Measurements from ENCODE around the gene SLC5A5. TPM values are rescaled to one million over a fixed set of nuclear protein-coding genes. Genes with fewer than 3 reads are reported as not detected.

The SLC5A5 gene
- total and polyA plus RNA-seq, 2 of the 8 experiments (the other 6 are each of a cell fraction or from before 2014, with no cell fraction given), result 1.5 to 1.8 TPM

- TF ChIP-seq CHD7 (IDR thresholded peaks at IDR 0.05; ENCODE audit: insufficient replicate concordance, low read length) (no peak), EZH2 (IDR thresholded peaks at IDR 0.05; ENCODE audit: low read depth, low read length, severe bottlenecking) (no peak), GTF2F1 (IDR thresholded peaks at IDR 0.05; ENCODE audit: borderline replicate concordance, low read depth, low read length) (no peak), RBBP5 (IDR thresholded peaks at IDR 0.05; ENCODE audit: borderline replicate concordance, low read depth, low read length) (no peak), SAP30 (IDR thresholded peaks at IDR 0.05; ENCODE audit: insufficient read depth, insufficient replicate concordance, low read length) (no peak), CHD1 (IDR thresholded peaks at IDR 0.05; ENCODE audit: low read depth, low read length) (no peak), TAF7 (optimal IDR thresholded peaks at IDR 0.05; ENCODE audit: borderline replicate concordance, low read depth, low read length) (no peak), ATF2 (IDR thresholded peaks at IDR 0.05; ENCODE audit: low read length) (no peak), GABPA (IDR thresholded peaks at IDR 0.05; ENCODE audit: borderline replicate concordance, insufficient read depth, low read length) (no peak)
Measured at GRCh38 chr19:17926044-17926443, 54.3 kb downstream of the SLC5A5 start (continued).
